GM21723 (cell line): ENCODE data around the gene SUFU.

Experiments
- ATAC-seq: cut with Tn5 transposase; IDR thresholded peaks from one replicate; pipeline ENCODE4 v1.9.1; 2021; ENCODE audit warnings: mild to moderate bottlenecking, moderate library complexity; ENCODE audit not compliant: unreplicated experiment

SUFU gene

GRCh38 chr10:102631525-102632393, 128.0 kb downstream of the SUFU start:
- ATAC-seq = no peak

GRCh38 chr10:102632394-102633111, 128.8 kb downstream of the SUFU start:
- no peak for ATAC-seq

GRCh38 chr10:102633287-102633686, 129.5 kb downstream of the SUFU start:
- ATAC-seq = no peak

GRCh38 chr10:102633848-102634247, 130.1 kb downstream of the SUFU start:
- no peak for ATAC-seq

- no peak for ATAC-seq
These were observed 130.9 kb downstream of the SUFU start for GRCh38 chr10:102634686-102635085.

GRCh38 chr10:102635377-102635776, 131.6 kb downstream of the SUFU start:
- no peak for ATAC-seq

GRCh38 chr10:102639537-102639936, 135.8 kb downstream of the SUFU start:
- no peak for ATAC-seq

- ATAC-seq = no peak
These were observed 137.6 kb downstream of the SUFU start for GRCh38 chr10:102641402-102641801.

- ATAC-seq = peak; percentile 44
These were observed 138.3 kb downstream of the SUFU start for GRCh38 chr10:102641880-102642735.

GRCh38 chr10:102642736-102643335, 139.1 kb downstream of the SUFU start:
- peak; percentile 4 for ATAC-seq

GRCh38 chr10:102643336-102644065, 139.7 kb downstream of the SUFU start:
- ATAC-seq = peak; percentile 3

- ATAC-seq = peak; percentile 15
These were observed 140.4 kb downstream of the SUFU start, which contains the start of gene TRIM8 for GRCh38 chr10:102644066-102644645. TSS of gene TRIM8 (plus strand) at chr10:102644479. CDS start at chr10:102644618, 139 bp downstream.

- ATAC-seq = peak; percentile 12
These were observed 141.0 kb downstream of the SUFU start for GRCh38 chr10:102644646-102645387.

GRCh38 chr10:102645388-102645740, 141.6 kb downstream of the SUFU start:
- ATAC-seq = no peak

GRCh38 chr10:102645741-102646609, 142.2 kb downstream of the SUFU start:
- ATAC-seq = peak; percentile 30

GRCh38 chr10:102646610-102647442, 143.1 kb downstream of the SUFU start:
- ATAC-seq = no peak
